Keratinocyte (primary cell): ENCODE results near the gene POLD2. TPM values are rescaled to one million over a fixed set of nuclear protein-coding genes. Genes with fewer than 3 reads are reported as not detected.

Experiments used
- DNase-seq: peaks from one replicate; pipeline ENCODE4 v3.0.0-alpha.2; 2011; ENCODE audit warnings: low read depth, missing footprints, low spot score
- FAIRE-seq: peaks from 2 replicates; lab custom pipeline; 2011; peaks lifted over from hg19 to GRCh38; lab: Jason Lieb, UNC
- H2AFZ ChIP-seq: 2 replicates; pipeline ENCODE4 v1.6.0; 2012; ENCODE audit warnings: low read length, control low read depth, inconsistent platforms; ENCODE audit not compliant: control insufficient read depth
- H3K27ac ChIP-seq: 2 replicates; pipeline ENCODE4 v1.5.1; 2011; ENCODE audit warnings: low read length; ENCODE audit not compliant: control insufficient read depth, insufficient read depth
- H3K27me3 ChIP-seq: 3 replicates; pipeline ENCODE4 v1.6.0; 2011; ENCODE audit warnings: low read length; ENCODE audit not compliant: control insufficient read depth, insufficient read depth; ENCODE audit errors: extremely low read depth
- H3K36me3 ChIP-seq, 2 experiments: 2 replicates in 1 of 2; 3 replicates in 1 of 2; pipeline ENCODE4 v1.5.1; 2011; ENCODE audit warnings: low read length in 2 of 2, mild to moderate bottlenecking in 1 of 2; ENCODE audit not compliant: control insufficient read depth in 2 of 2, insufficient read depth in 2 of 2; ENCODE audit errors: extremely low read depth in 1 of 2
- H3K4me1 ChIP-seq: 3 replicates; pipeline ENCODE4 v1.5.1; 2011; ENCODE audit warnings: low read length; ENCODE audit not compliant: control insufficient read depth, insufficient read depth; ENCODE audit errors: extremely low read depth
- H3K4me2 ChIP-seq: 3 replicates; pipeline ENCODE4 v1.6.0; 2011; ENCODE audit warnings: low read depth, low read length; ENCODE audit not compliant: control insufficient read depth, insufficient read depth; ENCODE audit errors: extremely low read depth
- H3K4me3 ChIP-seq, 3 experiments: fragments of 200-600 bp in 1 of 3; sonication (generic) in 1 of 3; 2 replicates in 2 of 3; 3 replicates in 1 of 3; pipeline ENCODE4 v1.5.1; 2011 to 2016; ENCODE audit warnings: low read length in 3 of 3, mild to moderate bottlenecking in 3 of 3, control low read depth in 2 of 3, inconsistent platforms in 1 of 3, low read depth in 1 of 3, mixed read lengths in 1 of 3, mixed run types in 1 of 3, moderate library complexity in 1 of 3; ENCODE audit not compliant: control insufficient read depth in 2 of 3, insufficient read depth in 2 of 3; ENCODE audit errors: extremely low read depth in 1 of 3
- H3K79me2 ChIP-seq: 2 replicates; pipeline ENCODE4 v1.6.0; 2012; ENCODE audit warnings: low read length; ENCODE audit not compliant: control insufficient read depth, insufficient read depth
- H3K9ac ChIP-seq: 3 replicates; pipeline ENCODE4 v1.6.0; 2011; ENCODE audit warnings: low read length; ENCODE audit not compliant: control insufficient read depth, insufficient read depth; ENCODE audit errors: extremely low read depth
- H3K9me1 ChIP-seq: 3 replicates; pipeline ENCODE4 v1.6.0; 2011; ENCODE audit warnings: low read length; ENCODE audit not compliant: control insufficient read depth, insufficient read depth; ENCODE audit errors: extremely low read depth
- H3K9me3 ChIP-seq: 2 replicates; pipeline ENCODE4 v1.5.1; 2012; ENCODE audit warnings: low read depth, low read length; ENCODE audit not compliant: control insufficient read depth
- H4K20me1 ChIP-seq: 3 replicates; pipeline ENCODE4 v1.6.0; 2011; ENCODE audit warnings: low read length; ENCODE audit not compliant: control insufficient read depth, insufficient read depth; ENCODE audit errors: extremely low read depth
- CTCF ChIP-seq, 3 experiments: IDR thresholded peaks in 1 of 3; conservative IDR thresholded peaks in 1 of 3; optimal IDR thresholded peaks in 1 of 3; 2 replicates in 2 of 3; 3 replicates in 1 of 3; pipeline versions ENCODE3 to v1.5.1; 2011; ENCODE audit warnings: low read length in 3 of 3, mild to moderate bottlenecking in 3 of 3, moderate library complexity in 2 of 3, control low read depth in 1 of 3, inconsistent platforms in 1 of 3; ENCODE audit not compliant: insufficient read depth in 2 of 3; ENCODE audit errors: extremely low read depth in 1 of 3
- EZH2 ChIP-seq: IDR thresholded peaks from one replicate; pipeline ENCODE4 v1.6.1; 2012; ENCODE audit warnings: inconsistent platforms, mild to moderate bottlenecking, low read length, moderate library complexity
- dilution Hi-C: fragments of 300-500 bp; cut with MboI; formaldehyde crosslinking; loops from one replicate; pipeline ENCODE4 v1.7.0; 2020; ENCODE audit warnings: low sequenced_read_pairs; ENCODE audit not compliant: extremely low pct_ligation_motif_present
- polyA plus RNA-seq, 5 experiments: library from polyadenylated mRNA; depleted of rRNA in 3 of 5; stranded (reverse) in 3 of 5; stranded (forward) in 1 of 5; unstranded in 1 of 5; fragments of >200 nt; gene quantifications; 1 replicate in 1 of 5; 2 replicates in 3 of 5; 3 replicates in 1 of 5; pipeline versions ENCODE4 v1.2.1 to v1.2.3, GENCODE V29; 2011 to 2012; ENCODE audit warnings: missing spikeins in 2 of 5, low read depth in 1 of 5, low replicate concordance in 1 of 5

Gene POLD2
- polyA plus RNA-seq, 1 donor (not counting 4 experiments of a cell fraction or from before 2014, with no cell fraction given), result 158 TPM

GRCh38 chr7:44066111-44066460 lies 57.3 kb downstream of the POLD2 start:
- Histone ChIP-seq H2AFZ (no peak overlapping the region), H3K36me3 (peaks cover 13% of the 10 kb centered on the region in 2 experiments), H3K27ac (no peak overlapping the region), H3K4me3 (no peak overlapping the region), H3K9me1 (no peaks in the 10 kb centered on the region), H3K9ac (no peak overlapping the region), H4K20me1 (no peaks in the 10 kb centered on the region), H3K79me2 (no peaks in the 10 kb centered on the region), H3K9me3 (no peaks in the 10 kb centered on the region), H3K27me3 (no peaks in the 10 kb centered on the region), H3K4me2 (no peak overlapping the region), H3K4me1 (peaks cover 7% of the 10 kb centered on the region)
- FAIRE-seq (no peak), DNase-seq (no peak)
- TF ChIP-seq CTCF (optimal IDR thresholded peaks at IDR 0.05 in 1 of 3, IDR thresholded peaks at IDR 0.05 in 1 of 3, conservative IDR thresholded peaks at IDR 0.05 in 1 of 3; ENCODE audit: extremely low read depth in 1 of 3, insufficient read depth in 2 of 3, low read length in 3 of 3) (no peak), EZH2 (no peak)
- dilution Hi-C loops, result no loop called here

- H3K4me2 ChIP-seq, result no peak within 1 kb of the TSS
- H3K79me2 ChIP-seq, result no peaks in the 10 kb centered on the region
- no peaks in the 10 kb centered on the region for H3K9me3 ChIP-seq
- TF ChIP-seq EZH2 (no peak), CTCF (optimal IDR thresholded peaks at IDR 0.05 in 1 of 3, IDR thresholded peaks at IDR 0.05 in 1 of 3, conservative IDR thresholded peaks at IDR 0.05 in 1 of 3; ENCODE audit: extremely low read depth in 1 of 3, insufficient read depth in 2 of 3, low read length in 3 of 3) (no peak)
- H3K27me3 ChIP-seq, result no peaks in the 10 kb centered on the region
- peaks cover 1% of the 10 kb centered on the region for H3K4me1 ChIP-seq
- H3K36me3 ChIP-seq, result peaks cover 17 to 18% of the 10 kb centered on the region in 2 experiments
- FAIRE-seq (no peak), DNase-seq (no peak)
- dilution Hi-C loops, result no loop called here
- H3K4me3 ChIP-seq, result no peak within 1 kb of the TSS
- H3K9ac ChIP-seq, result no peak within 1 kb of the TSS
- no peak within 1 kb of the TSS for H3K27ac ChIP-seq
- no peaks in the 10 kb centered on the region for H3K9me1 ChIP-seq
- no peak within 1 kb of the TSS for H2AFZ ChIP-seq
- H4K20me1 ChIP-seq, result no peaks in the 10 kb centered on the region
Observed at GRCh38 chr7:44065431-44066110, 57.8 kb downstream of the POLD2 start, which contains the start of gene PGAM2. Gene PGAM2, minus strand, starts transcription at chr7:44065567. Its CDS starts 38 bp downstream, at chr7:44065529.
